ENCODE measurements around the gene TMPRSS12.

GRCh38 chr12:50925342-50925651 is 82.6 kb downstream of the TMPRSS12 start:
- no peak for TF ChIP-seq CTCF (IDR thresholded peaks at IDR 0.05 in 8 of 11, conservative IDR thresholded peaks at IDR 0.05 in 3 of 11)
- TF ChIP-seq POLR2A (IDR thresholded peaks at IDR 0.05), result no peak
- peak in 1 of 3 donors; percentile 43 for TF ChIP-seq POLR2AphosphoS5 (IDR thresholded peaks at IDR 0.05)

All from spleen (tissue), 7 donors.